H9 (cell line): Measurements from ENCODE around the gene SPAG7. TPM values are rescaled to one million over a fixed set of nuclear protein-coding genes. Genes with fewer than 3 reads are reported as not detected.

Source experiments
- DNase-seq: peaks from one replicate; pipeline ENCODE4 v3.0.0-alpha.2; 2017
- H2AFZ ChIP-seq: one replicate; pipeline ENCODE4 v1.6.1; 2013; ENCODE audit warnings: mild to moderate bottlenecking, low read length, control low read depth, moderate library complexity
- H2AK5ac ChIP-seq: 2 replicates; pipeline ENCODE4 v1.6.1; 2013; ENCODE audit warnings: low read length, control low read depth, mixed read lengths; ENCODE audit not compliant: insufficient read length
- H2BK120ac ChIP-seq: one replicate; pipeline ENCODE4 v1.6.1; 2013; ENCODE audit warnings: low read depth, mild to moderate bottlenecking, low read length, control low read depth, inconsistent platforms; ENCODE audit not compliant: poor library complexity, severe bottlenecking
- H2BK12ac ChIP-seq: 2 replicates; pipeline ENCODE4 v1.6.1; 2013; ENCODE audit warnings: low read length, control low read depth, mixed read lengths, low read depth; ENCODE audit not compliant: insufficient read length
- H2BK15ac ChIP-seq: 2 replicates; pipeline ENCODE4 v1.6.1; 2013; ENCODE audit warnings: low read depth, low read length, control low read depth
- H2BK20ac ChIP-seq: one replicate; pipeline ENCODE4 v1.6.1; 2013; ENCODE audit warnings: low read depth, mild to moderate bottlenecking, low read length, control low read depth, inconsistent platforms; ENCODE audit not compliant: poor library complexity, severe bottlenecking
- H2BK5ac ChIP-seq: 2 replicates; pipeline ENCODE4 v1.6.1; 2013; ENCODE audit warnings: low read length, control low read depth, mixed read lengths; ENCODE audit not compliant: insufficient read length
- H3K14ac ChIP-seq: 2 replicates; pipeline ENCODE4 v1.6.1; 2013; ENCODE audit warnings: low read length, control low read depth; ENCODE audit not compliant: insufficient read depth
- H3K18ac ChIP-seq: 2 replicates; pipeline ENCODE4 v1.6.1; 2013; ENCODE audit warnings: low read depth, mild to moderate bottlenecking, mixed read lengths, low read length, control low read depth; ENCODE audit not compliant: insufficient read length
- H3K23ac ChIP-seq: 2 replicates; pipeline ENCODE4 v1.6.1; 2013; ENCODE audit warnings: low read length, control low read depth, mixed read lengths, low read depth; ENCODE audit not compliant: insufficient read length
- H3K23me2 ChIP-seq: 2 replicates; pipeline ENCODE4 v1.6.1; 2013; ENCODE audit warnings: low read depth, mild to moderate bottlenecking, mixed read lengths, low read length, control low read depth; ENCODE audit not compliant: insufficient read length, poor library complexity, severe bottlenecking
- H3K27ac ChIP-seq: 2 replicates; pipeline ENCODE4 v1.5.1; 2013; ENCODE audit warnings: low read length, control low read depth, mixed read lengths, low read depth; ENCODE audit not compliant: insufficient read length
- H3K27me3 ChIP-seq: 2 replicates; pipeline ENCODE4 v1.6.1; 2013; ENCODE audit warnings: low read length, control low read depth, inconsistent platforms; ENCODE audit not compliant: insufficient read depth
- H3K4ac ChIP-seq: 2 replicates; pipeline ENCODE4 v1.6.1; 2013; ENCODE audit warnings: low read depth, mild to moderate bottlenecking, control low read depth, inconsistent platforms, low read length, moderate library complexity
- H3K4me1 ChIP-seq: 2 replicates; pipeline ENCODE4 v1.6.1; 2013; ENCODE audit warnings: low read length, control low read depth, inconsistent platforms; ENCODE audit not compliant: insufficient read depth
- H3K4me2 ChIP-seq: 2 replicates; pipeline ENCODE4 v1.6.1; 2013; ENCODE audit warnings: low read length, control low read depth, mixed read lengths; ENCODE audit not compliant: insufficient read length, insufficient read depth
- H3K56ac ChIP-seq: 2 replicates; pipeline ENCODE4 v1.6.1; 2013; ENCODE audit warnings: low read depth, mild to moderate bottlenecking, mixed read lengths, low read length, control low read depth; ENCODE audit not compliant: insufficient read length
- H3K79me1 ChIP-seq: 2 replicates; pipeline ENCODE4 v1.6.1; 2013; ENCODE audit warnings: low read depth, mild to moderate bottlenecking, moderate library complexity, low read length, control low read depth, inconsistent platforms; ENCODE audit not compliant: insufficient read depth, poor library complexity, severe bottlenecking
- H3K79me2 ChIP-seq: 2 replicates; pipeline ENCODE4 v1.6.1; 2013; ENCODE audit warnings: low read length, control low read depth, inconsistent platforms; ENCODE audit not compliant: insufficient read depth
- H3K9ac ChIP-seq: 2 replicates; pipeline ENCODE4 v1.6.1; 2013; ENCODE audit warnings: low read length, control low read depth, mixed read lengths; ENCODE audit not compliant: insufficient read length; ENCODE audit errors: extremely low read depth
- H3K9me3 ChIP-seq: one replicate; pipeline ENCODE4 v1.6.1; 2013; ENCODE audit warnings: low read depth, low read length, inconsistent platforms; ENCODE audit not compliant: control insufficient read depth
- H3T11ph ChIP-seq: one replicate; pipeline ENCODE4 v1.6.1; 2013; ENCODE audit warnings: mild to moderate bottlenecking, low read length, control low read depth, inconsistent platforms
- H4K20me1 ChIP-seq: one replicate; pipeline ENCODE4 v1.6.1; 2013; ENCODE audit not compliant: control insufficient read depth, insufficient read length, insufficient read depth
- H4K5ac ChIP-seq: 2 replicates; pipeline ENCODE4 v1.6.1; 2013; ENCODE audit warnings: low read depth, mild to moderate bottlenecking, mixed read lengths, low read length, control low read depth; ENCODE audit not compliant: insufficient read length
- H4K8ac ChIP-seq: replicated peaks from 2 replicates; pipeline ENCODE4 v1.6.1; 2013; ENCODE audit warnings: low read length, control low read depth, mixed read lengths, low read depth; ENCODE audit not compliant: insufficient read length
- H4K91ac ChIP-seq: 2 replicates; pipeline ENCODE4 v1.6.1; 2013; ENCODE audit warnings: low read depth, mild to moderate bottlenecking, moderate library complexity, mixed read lengths, low read length, control low read depth; ENCODE audit not compliant: insufficient read length
- H3K27ac Mint-ChIP-seq, 3 experiments: 2 replicates in 2 of 3; 3 replicates in 1 of 3; pipeline ENCODE4 v1.8.0; 2020 to 2021; ENCODE audit warnings: mixed read lengths in 3 of 3, mild to moderate bottlenecking in 1 of 3, moderate library complexity in 1 of 3
- H3K27me3 Mint-ChIP-seq: 2 replicates; pipeline ENCODE4 v1.8.0; 2021; ENCODE audit warnings: low read depth, mild to moderate bottlenecking, moderate library complexity, mixed read lengths
- H3K36me3 Mint-ChIP-seq, 3 experiments: 2 replicates in 2 of 3; 3 replicates in 1 of 3; pipeline ENCODE4 v1.8.0; 2020 to 2021; ENCODE audit warnings: low read depth in 3 of 3, mixed read lengths in 3 of 3; ENCODE audit not compliant: insufficient read depth in 1 of 3
- H3K4me1 Mint-ChIP-seq, 2 experiments: 2 replicates each; pipeline ENCODE4 v1.8.0; 2020; ENCODE audit warnings: mixed read lengths in 2 of 2
- H3K4me3 Mint-ChIP-seq, 2 experiments: 2 replicates in 1 of 2; 3 replicates in 1 of 2; pipeline ENCODE4 v1.8.0; 2020 to 2021; ENCODE audit warnings: mild to moderate bottlenecking in 2 of 2, mixed read lengths in 2 of 2, moderate library complexity in 1 of 2
- H3K9me3 Mint-ChIP-seq, 2 experiments: 2 replicates in 1 of 2; 3 replicates in 1 of 2; pipeline ENCODE4 v1.8.0; 2020; ENCODE audit warnings: mild to moderate bottlenecking in 2 of 2, mixed read lengths in 2 of 2, moderate library complexity in 1 of 2
- WGBS: extraction: QIAGEN DNeasy Blood & Tissue Kit; methylation state at CpG from one replicate; pipeline ENCODE4 v1.1.7; 2013; ENCODE audit warnings: missing lambda C conversion rate, low lambda C conversion rate, mixed read lengths; ENCODE audit not compliant: insufficient read length; ENCODE audit errors: extremely low coverage; 5-methylcytosine and 5-hydroxymethylcytosine counted together
- total RNA-seq: library from RNA; stranded (reverse); gene quantifications from 2 replicates; pipeline ENCODE4 v1.2.1, GENCODE V29; 2021
- TF ChIP-seq, protein P1 (sequence below): fragments of 200-600 bp; sonication (generic); conservative IDR thresholded peaks from 3 replicates; pipeline ENCODE4 v1.8.0; 2021; ENCODE audit warnings: antibody characterized with exemption, mild to moderate bottlenecking

SPAG7 gene
- total RNA-seq, 1 experiment from 2014 or later, result 102 TPM

DNA sequence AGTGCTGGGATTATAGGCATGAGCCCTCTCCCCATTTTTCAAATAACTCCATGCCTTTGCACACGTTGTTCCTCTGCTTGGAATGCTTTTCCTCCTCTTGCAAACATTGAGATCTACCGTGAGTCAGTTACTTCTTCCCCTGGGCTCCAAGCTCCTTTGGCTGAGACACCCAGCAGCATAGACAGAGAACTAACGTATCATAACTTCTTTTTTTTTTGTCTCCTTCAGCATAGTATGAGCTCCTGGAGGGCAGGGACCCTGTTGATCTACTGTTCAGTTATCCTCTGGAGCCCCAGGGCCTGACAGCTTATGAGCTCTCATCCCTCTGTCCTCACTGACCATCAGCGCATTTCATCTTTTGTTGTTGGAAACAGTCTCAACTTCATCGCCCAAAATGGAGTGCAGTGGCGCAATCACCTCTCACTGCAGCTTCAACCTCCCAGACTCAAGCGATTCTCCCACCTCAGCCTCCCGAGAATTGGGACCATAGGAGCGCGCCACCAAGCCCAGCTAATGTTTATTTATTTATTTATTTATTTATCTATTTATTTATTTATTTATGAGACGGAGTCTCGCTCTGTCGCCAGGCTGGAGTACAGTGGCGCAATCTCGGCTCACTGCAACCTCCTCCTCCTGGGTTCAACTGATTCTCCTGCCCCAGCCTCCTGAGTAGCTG, 2.2 kb downstream of the SPAG7 start:
- no peak overlapping the region for H2AFZ ChIP-seq
- H3T11ph ChIP-seq, result no peak overlapping the region
- Mint-ChIP-seq H3K27ac (no peak overlapping the region), H3K4me3 (peak overlapping the region; percentile 31 to 63; a peak in 4 of 5 replicates), H3K36me3 (peaks cover 30 to 45% (median 38%) of the 10 kb centered on the region in 3 experiments), H3K27me3 (no peaks in the 10 kb centered on the region; the same call in 1 of the 2 replicates), H3K9me3 (peaks cover 5 to 24% of the 10 kb centered on the region in 2 experiments; a peak in 4 of 5 replicates), H3K4me1 (peaks cover 22 to 25% of the 10 kb centered on the region in 2 experiments)
- H4K20me1 ChIP-seq, result no peaks in the 10 kb centered on the region
- H3K79me1 ChIP-seq, result peaks cover 2% of the 10 kb centered on the region
- H3K23me2 ChIP-seq, result peaks cover 23% of the 10 kb centered on the region
- no peak overlapping the region for H2BK12ac ChIP-seq
- no CpG with 5 or more reads among the region's 15 CpGs for WGBS
- no peak overlapping the region for H2BK120ac ChIP-seq
- no peak overlapping the region for H4K8ac ChIP-seq
- H3K4me2 ChIP-seq, result no peak overlapping the region
- H3K9me3 ChIP-seq, result no peaks in the 10 kb centered on the region
- H3K18ac ChIP-seq, result no peak overlapping the region
- H3K4me1 ChIP-seq, result peaks cover 5% of the 10 kb centered on the region; the same call in 1 of the 2 replicates
- no peak overlapping the region for H3K27ac ChIP-seq
- H3K56ac ChIP-seq, result no peak overlapping the region
- H2BK5ac ChIP-seq, result no peak overlapping the region
- no peak overlapping the region for H3K14ac ChIP-seq
- no peak overlapping the region for H2AK5ac ChIP-seq
- H3K27me3 ChIP-seq, result no peaks in the 10 kb centered on the region
- no peak overlapping the region for H3K4ac ChIP-seq
- H3K79me2 ChIP-seq, result peaks cover 2% of the 10 kb centered on the region; the same call in 1 of the 2 replicates
- no peak overlapping the region for H4K91ac ChIP-seq
- TF ChIP-seq, protein P1, sequence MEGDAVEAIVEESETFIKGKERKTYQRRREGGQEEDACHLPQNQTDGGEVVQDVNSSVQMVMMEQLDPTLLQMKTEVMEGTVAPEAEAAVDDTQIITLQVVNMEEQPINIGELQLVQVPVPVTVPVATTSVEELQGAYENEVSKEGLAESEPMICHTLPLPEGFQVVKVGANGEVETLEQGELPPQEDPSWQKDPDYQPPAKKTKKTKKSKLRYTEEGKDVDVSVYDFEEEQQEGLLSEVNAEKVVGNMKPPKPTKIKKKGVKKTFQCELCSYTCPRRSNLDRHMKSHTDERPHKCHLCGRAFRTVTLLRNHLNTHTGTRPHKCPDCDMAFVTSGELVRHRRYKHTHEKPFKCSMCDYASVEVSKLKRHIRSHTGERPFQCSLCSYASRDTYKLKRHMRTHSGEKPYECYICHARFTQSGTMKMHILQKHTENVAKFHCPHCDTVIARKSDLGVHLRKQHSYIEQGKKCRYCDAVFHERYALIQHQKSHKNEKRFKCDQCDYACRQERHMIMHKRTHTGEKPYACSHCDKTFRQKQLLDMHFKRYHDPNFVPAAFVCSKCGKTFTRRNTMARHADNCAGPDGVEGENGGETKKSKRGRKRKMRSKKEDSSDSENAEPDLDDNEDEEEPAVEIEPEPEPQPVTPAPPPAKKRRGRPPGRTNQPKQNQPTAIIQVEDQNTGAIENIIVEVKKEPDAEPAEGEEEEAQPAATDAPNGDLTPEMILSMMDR, result no peak
- no peak overlapping the region for H2BK20ac ChIP-seq
- no peak for DNase-seq
- no peak overlapping the region for H3K9ac ChIP-seq
- H2BK15ac ChIP-seq, result no peak overlapping the region
- H3K23ac ChIP-seq, result no peak overlapping the region
- H4K5ac ChIP-seq, result no peak overlapping the region
